C4-2B (cell line): ENCODE results near the gene RFC4.

Source experiments
- ZFX ChIP-seq: fragments of 450-650 bp; IDR thresholded peaks from 2 replicates; pipeline ENCODE4 v1.6.1; 2017
- TF ChIP-seq, protein P1 (sequence below): fragments of 450-650 bp; conservative IDR thresholded peaks from 2 replicates; pipeline ENCODE4 v1.5.1; 2017; ENCODE audit warnings: mild to moderate bottlenecking

DNA sequence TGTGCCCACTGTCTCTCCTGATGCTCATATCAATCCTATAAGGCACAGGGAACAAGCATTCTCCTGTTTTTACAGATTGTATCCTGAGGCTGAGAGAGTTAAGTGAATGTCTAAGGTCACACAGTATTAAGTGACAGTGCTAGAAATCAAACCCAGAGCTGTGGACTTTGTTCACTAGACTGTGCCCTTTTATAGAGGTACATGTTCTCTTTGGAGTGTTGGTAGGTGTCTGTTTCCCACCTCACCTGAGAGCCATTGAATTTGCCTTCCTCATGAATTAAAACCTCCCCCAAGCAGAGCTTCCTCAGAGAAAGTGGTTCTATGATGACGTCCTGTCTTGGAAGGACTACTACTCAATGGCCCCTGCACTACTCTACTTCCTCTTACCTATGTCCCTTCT, 48.7 kb upstream of the RFC4 start:
- TF ChIP-seq, protein P1, sequence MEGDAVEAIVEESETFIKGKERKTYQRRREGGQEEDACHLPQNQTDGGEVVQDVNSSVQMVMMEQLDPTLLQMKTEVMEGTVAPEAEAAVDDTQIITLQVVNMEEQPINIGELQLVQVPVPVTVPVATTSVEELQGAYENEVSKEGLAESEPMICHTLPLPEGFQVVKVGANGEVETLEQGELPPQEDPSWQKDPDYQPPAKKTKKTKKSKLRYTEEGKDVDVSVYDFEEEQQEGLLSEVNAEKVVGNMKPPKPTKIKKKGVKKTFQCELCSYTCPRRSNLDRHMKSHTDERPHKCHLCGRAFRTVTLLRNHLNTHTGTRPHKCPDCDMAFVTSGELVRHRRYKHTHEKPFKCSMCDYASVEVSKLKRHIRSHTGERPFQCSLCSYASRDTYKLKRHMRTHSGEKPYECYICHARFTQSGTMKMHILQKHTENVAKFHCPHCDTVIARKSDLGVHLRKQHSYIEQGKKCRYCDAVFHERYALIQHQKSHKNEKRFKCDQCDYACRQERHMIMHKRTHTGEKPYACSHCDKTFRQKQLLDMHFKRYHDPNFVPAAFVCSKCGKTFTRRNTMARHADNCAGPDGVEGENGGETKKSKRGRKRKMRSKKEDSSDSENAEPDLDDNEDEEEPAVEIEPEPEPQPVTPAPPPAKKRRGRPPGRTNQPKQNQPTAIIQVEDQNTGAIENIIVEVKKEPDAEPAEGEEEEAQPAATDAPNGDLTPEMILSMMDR = no peak
- TF ChIP-seq ZFX = no peak
